Measurements from ENCODE around the gene KDM1A. TPM values are rescaled to one million over a fixed set of nuclear protein-coding genes. Genes with fewer than 3 reads are reported as not detected.

Gene KDM1A
- total and polyA plus RNA-seq, 9 of the 15 experiments (the other 6 are each of a cell fraction or from before 2014, with no cell fraction given) = 59.2 to 181 (median 168) TPM

- no peak overlapping the region for H3K4me2 ChIP-seq (ENCODE audit: insufficient read depth, low read length)
- no peak for DNase-seq (ENCODE audit: extremely low read depth in 1 of 4, low spot score in 3 of 4)
- H3K27ac ChIP-seq (ENCODE audit: extremely low read depth, low read depth, low read length) = no peak overlapping the region
- peaks cover 0 to 24% of the 10 kb centered on the region in 2 experiments; a peak in 4 of 5 replicates for H3K4me1 ChIP-seq (replicated peaks in 1 of 2; ENCODE audit: control insufficient read depth in 2 of 2, insufficient read depth in 2 of 2, low read length in 2 of 2)
- no peak overlapping the region for H3K9ac ChIP-seq (ENCODE audit: insufficient read depth in 1 of 2, low read depth in 2 of 2, low read length in 2 of 2)
- no peaks in the 10 kb centered on the region for H3K9me3 ChIP-seq (replicated peaks; ENCODE audit: control insufficient read depth, insufficient read depth, low read depth, low read length)
- TF ChIP-seq FOSL1 (tag; conservative IDR thresholded peaks at IDR 0.05) (0 out of 2 replicates have a peak, but pooled peaks have one; percentile 10), ZNF445 (CRISPR knock-in tag; IDR thresholded peaks at IDR 0.05; ENCODE audit: low read depth) (no peak), E2F6 (IDR thresholded peaks at IDR 0.05; ENCODE audit: borderline replicate concordance in 1 of 2, extremely low read depth in 1 of 2, insufficient read depth in 1 of 2, insufficient read length in 1 of 2, low read depth in 1 of 2, low read length in 1 of 2, poor library complexity in 1 of 2, severe bottlenecking in 1 of 2) (no peak), ZMIZ1 (IDR thresholded peaks at IDR 0.05; ENCODE audit: low read depth in 2 of 2, low read length in 2 of 2) (no peak), NFYB (IDR thresholded peaks at IDR 0.05; ENCODE audit: extremely low read depth, insufficient read length) (no peak), USF1 (CRISPR knock-in tag; IDR thresholded peaks at IDR 0.05) (no peak), OTX1 (CRISPR knock-in tag; IDR thresholded peaks at IDR 0.05) (no peak), BACH1 (tag; IDR thresholded peaks at IDR 0.05) (no peak), GABPB2 (CRISPR knock-in tag; conservative IDR thresholded peaks at IDR 0.05) (no peak), NCOA2 (IDR thresholded peaks at IDR 0.05; ENCODE audit: partially characterized antibody in 2 of 2) (no peak), ATF7 (IDR thresholded peaks at IDR 0.05) (no peak), ZNF589 (CRISPR knock-in tag; IDR thresholded peaks at IDR 0.05; ENCODE audit: low read depth) (peak; percentile 14; the same call in 1 of the 2 replicates), ETV1 (tag; conservative IDR thresholded peaks at IDR 0.05; ENCODE audit: low read depth) (0 out of 2 replicates have a peak, but pooled peaks have one; percentile 4), ZNF140 (CRISPR knock-in tag; IDR thresholded peaks at IDR 0.05) (no peak), ZBTB12 (CRISPR knock-in tag; IDR thresholded peaks at IDR 0.05) (no peak)
- WGBS (ENCODE audit: insufficient coverage, low coverage, missing lambda C conversion rate) = 65% methylated on average over 2 of the region's 2 CpGs
- BruUV-seq (replicated peaks) = no TSS peak
- H3K9me1 ChIP-seq (ENCODE audit: control insufficient read depth, insufficient read depth, low read length) = no peaks in the 10 kb centered on the region
- no peaks in the 10 kb centered on the region; the same call in 2 of the 3 replicates for H3K79me2 ChIP-seq (ENCODE audit: control insufficient read depth, insufficient read depth, low read length)
- peaks cover 9% of the 10 kb centered on the region; the same call in 1 of the 2 replicates for H4K20me1 ChIP-seq (replicated peaks; ENCODE audit: control insufficient read depth, insufficient read depth, low read length)
- no peak for FAIRE-seq
- ATAC-seq = no peak
- intact Hi-C loops (cut with micrococcal nuclease) (no loop called here), in situ Hi-C loops (cut with MboI) (loop anchor here (5.0 kb wide), 1 partner anchor 175 kb away; no protein-coding TSS in a partner anchor)
- ChIA-PET POLR2A (interaction anchor here (0.7 to 0.9 kb wide), 3 partner anchors 72 to 79 kb away, joined by 3 to 6 read pairs (median 3); no protein-coding TSS in a partner anchor), CTCF (ENCODE audit: low intra/inter-chr PET ratio) (interaction anchor here (7.0 kb wide), 1 partner anchor 82 kb away, joined by 141 read pairs; no protein-coding TSS in a partner anchor)
- no peak overlapping the region for H2AFZ ChIP-seq (ENCODE audit: low read depth, low read length)
- H3K4me3 ChIP-seq = no peak overlapping the region
- 0 out of 3 replicates have a peak, but pooled peaks cover 2% of the 10 kb centered on the region for H3K36me3 ChIP-seq (ENCODE audit: control insufficient read depth, insufficient read depth, low read length)
- H3K27me3 ChIP-seq (ENCODE audit: control insufficient read depth in 2 of 2, insufficient read depth in 2 of 2, low read length in 2 of 2) = no peaks in the 10 kb centered on the region
Measured at GRCh38 chr1:23101887-23102286, 82.6 kb downstream of the KDM1A start.

Measured in K562 (cell line).